ENCODE data around the gene LSM5.
"Not testable (repeated sequence)": the region's sequence is repeated elsewhere in the genome, so short reads cannot be mapped to it uniquely, and the experiment has no call there.

The LSM5 gene

GRCh38 chr7:32502728-32503127 lies 12.5 kb upstream of the LSM5 start:
- DNase-seq = peak; percentile 71

GRCh38 chr7:32501522-32501921 lies 11.3 kb upstream of the LSM5 start:
- no peak for DNase-seq

- peak; percentile 76 for DNase-seq
These were observed 10.8 kb upstream of the LSM5 start for GRCh38 chr7:32500922-32501341.

GRCh38 chr7:32500216-32500615 lies 10.0 kb upstream of the LSM5 start:
- DNase-seq = not testable (repeated sequence)

- DNase-seq = not testable (repeated sequence)
These were observed 9.6 kb upstream of the LSM5 start for GRCh38 chr7:32499755-32500154.

GRCh38 chr7:32496052-32496813 lies 6.1 kb upstream of the LSM5 start:
- DNase-seq = peak; percentile 11

GRCh38 chr7:32495298-32496051 lies 5.3 kb upstream of the LSM5 start, which contains the start of gene AVL9:
Gene AVL9 (plus strand): TSS chr7:32495489. CDS start chr7:32495710, 221 bp downstream.
- peak; percentile 98 for DNase-seq

- no peak for DNase-seq
These were observed 4.7 kb upstream of the LSM5 start for GRCh38 chr7:32494946-32495297.

- DNase-seq = no peak
These were observed 423 bp downstream of the LSM5 start for GRCh38 chr7:32489788-32490126.

GRCh38 chr7:32481921-32482320 lies 8.3 kb downstream of the LSM5 start:
- no peak for DNase-seq

GRCh38 chr7:32481176-32481575 lies 9.0 kb downstream of the LSM5 start:
- no peak for DNase-seq

GRCh38 chr7:32479574-32480200 lies 10.5 kb downstream of the LSM5 start:
- peak; percentile 46 for DNase-seq

- DNase-seq = no peak
These were observed 12.6 kb downstream of the LSM5 start for GRCh38 chr7:32477649-32477980.

- no peak for DNase-seq
These were observed 13.1 kb downstream of the LSM5 start for GRCh38 chr7:32476816-32477648.

- DNase-seq = no peak
These were observed 16.2 kb downstream of the LSM5 start for GRCh38 chr7:32474008-32474407.

GRCh38 chr7:32472015-32472414 lies 18.2 kb downstream of the LSM5 start:
- no peak for DNase-seq

- no peak for DNase-seq
These were observed 19.3 kb downstream of the LSM5 start for GRCh38 chr7:32470871-32471270.

- DNase-seq = not testable (repeated sequence)
These were observed 20.2 kb downstream of the LSM5 start for GRCh38 chr7:32470004-32470403.

- not testable (repeated sequence) for DNase-seq
These were observed 25.4 kb downstream of the LSM5 start for GRCh38 chr7:32464641-32465416.

GRCh38 chr7:32462977-32463376 lies 27.2 kb downstream of the LSM5 start:
- DNase-seq = no peak

- no peak for DNase-seq
These were observed 27.7 kb downstream of the LSM5 start for GRCh38 chr7:32462451-32462850.

- DNase-seq = no peak
These were observed 28.7 kb downstream of the LSM5 start for GRCh38 chr7:32461484-32461883.
